Neutrophil (primary cell): ENCODE results near the gene MYNN.
"Not testable (repeated sequence)": the region's sequence is repeated elsewhere in the genome, so short reads cannot be mapped to it uniquely, and the experiment has no call there.

ENCODE experiments used
- H3K27ac ChIP-seq: fragments of 200-600 bp; sonication (generic); 2 replicates; pipeline ENCODE4 v1.5.1; 2016; ENCODE audit warnings: mild to moderate bottlenecking, moderate library complexity
- H3K27me3 ChIP-seq: fragments of 200-600 bp; sonication (generic); 2 replicates; pipeline ENCODE4 v1.6.0; 2016; ENCODE audit warnings: mild to moderate bottlenecking
- H3K36me3 ChIP-seq: fragments of 200-600 bp; sonication (generic); 2 replicates; pipeline ENCODE4 v1.5.1; 2017
- H3K4me1 ChIP-seq, 2 experiments: fragments of 200-600 bp in 1 of 2; sonication (generic) in 1 of 2; 1 replicate in 1 of 2; 2 replicates in 1 of 2; pipeline versions ENCODE4 v1.5.1 to v1.6.1; 2013 to 2016; ENCODE audit warnings: low read depth in 1 of 2, low read length in 1 of 2, mild to moderate bottlenecking in 1 of 2, moderate library complexity in 1 of 2; ENCODE audit not compliant: control insufficient read depth in 1 of 2, insufficient read depth in 1 of 2
- H3K4me3 ChIP-seq, 2 experiments: fragments of 200-600 bp in 1 of 2; sonication (generic) in 1 of 2; 1 replicate in 1 of 2; 2 replicates in 1 of 2; pipeline ENCODE4 v1.5.1; 2013 to 2016; ENCODE audit warnings: low read depth in 1 of 2, low read length in 1 of 2, mild to moderate bottlenecking in 1 of 2, moderate library complexity in 1 of 2
- H3K9me3 ChIP-seq: fragments of 200-600 bp; sonication (generic); 2 replicates; pipeline ENCODE4 v1.5.1; 2016
- TF ChIP-seq, protein P1 (sequence below): fragments of 200-600 bp; sonication (generic); IDR thresholded peaks from 2 replicates; pipeline ENCODE4 v1.5.1; 2016; ENCODE audit warnings: antibody characterized with exemption

MYNN gene

DNA sequence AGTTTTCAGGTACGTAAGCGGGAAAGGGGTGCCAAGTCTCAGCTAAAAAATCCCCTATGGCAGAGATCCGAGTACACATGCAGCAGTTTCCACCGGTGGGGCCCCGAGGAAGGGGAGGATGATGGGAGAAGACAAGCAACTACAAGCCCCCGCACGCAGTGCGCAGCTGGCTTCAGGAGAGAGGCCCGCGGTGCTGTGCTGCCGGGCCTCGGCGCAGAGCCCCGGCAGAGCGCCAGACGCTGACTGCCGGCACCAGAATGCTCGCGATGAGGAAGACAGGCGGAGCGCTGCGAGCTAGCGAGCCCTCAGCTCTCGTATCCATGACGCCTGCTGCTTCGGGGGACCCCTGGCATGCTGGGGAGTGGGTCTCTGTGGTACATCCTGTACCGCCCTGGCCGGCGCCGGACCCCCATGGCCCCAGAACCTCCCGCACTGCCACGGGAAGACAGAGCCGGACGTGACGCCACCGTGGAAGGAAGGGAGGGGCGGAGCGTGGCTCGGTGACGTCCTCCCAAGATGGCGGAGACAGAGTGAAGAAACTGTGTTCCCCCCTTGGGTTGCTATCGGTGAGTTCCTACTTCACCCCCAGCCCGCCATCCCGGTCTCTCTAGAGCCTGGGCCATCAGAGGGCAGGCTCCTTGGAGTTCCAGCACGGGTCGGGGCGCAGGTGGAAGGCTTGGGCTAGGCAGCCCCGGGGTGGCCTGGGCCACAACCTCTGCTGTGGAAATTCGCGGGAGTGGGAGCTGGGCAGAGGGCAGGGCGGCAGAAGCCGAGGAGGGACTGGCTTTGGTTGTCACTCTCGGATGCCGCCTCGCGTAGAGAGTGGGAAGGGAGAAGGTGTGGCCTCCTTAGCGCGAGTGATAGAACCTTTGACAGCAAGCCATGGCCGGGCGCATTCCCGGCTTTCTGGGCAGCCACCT is at the start of gene MYNN:
Gene MYNN, plus strand, starts transcription at position 500 of the 920 bp plus-strand sequence. CDS start 900 bp downstream, outside the sequence.
- TF ChIP-seq, protein P1, sequence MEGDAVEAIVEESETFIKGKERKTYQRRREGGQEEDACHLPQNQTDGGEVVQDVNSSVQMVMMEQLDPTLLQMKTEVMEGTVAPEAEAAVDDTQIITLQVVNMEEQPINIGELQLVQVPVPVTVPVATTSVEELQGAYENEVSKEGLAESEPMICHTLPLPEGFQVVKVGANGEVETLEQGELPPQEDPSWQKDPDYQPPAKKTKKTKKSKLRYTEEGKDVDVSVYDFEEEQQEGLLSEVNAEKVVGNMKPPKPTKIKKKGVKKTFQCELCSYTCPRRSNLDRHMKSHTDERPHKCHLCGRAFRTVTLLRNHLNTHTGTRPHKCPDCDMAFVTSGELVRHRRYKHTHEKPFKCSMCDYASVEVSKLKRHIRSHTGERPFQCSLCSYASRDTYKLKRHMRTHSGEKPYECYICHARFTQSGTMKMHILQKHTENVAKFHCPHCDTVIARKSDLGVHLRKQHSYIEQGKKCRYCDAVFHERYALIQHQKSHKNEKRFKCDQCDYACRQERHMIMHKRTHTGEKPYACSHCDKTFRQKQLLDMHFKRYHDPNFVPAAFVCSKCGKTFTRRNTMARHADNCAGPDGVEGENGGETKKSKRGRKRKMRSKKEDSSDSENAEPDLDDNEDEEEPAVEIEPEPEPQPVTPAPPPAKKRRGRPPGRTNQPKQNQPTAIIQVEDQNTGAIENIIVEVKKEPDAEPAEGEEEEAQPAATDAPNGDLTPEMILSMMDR, result no peak
- Histone ChIP-seq H3K27me3 (peaks cover 6% of the 10 kb centered on the region), H3K9me3 (no peaks in the 10 kb centered on the region)

DNA sequence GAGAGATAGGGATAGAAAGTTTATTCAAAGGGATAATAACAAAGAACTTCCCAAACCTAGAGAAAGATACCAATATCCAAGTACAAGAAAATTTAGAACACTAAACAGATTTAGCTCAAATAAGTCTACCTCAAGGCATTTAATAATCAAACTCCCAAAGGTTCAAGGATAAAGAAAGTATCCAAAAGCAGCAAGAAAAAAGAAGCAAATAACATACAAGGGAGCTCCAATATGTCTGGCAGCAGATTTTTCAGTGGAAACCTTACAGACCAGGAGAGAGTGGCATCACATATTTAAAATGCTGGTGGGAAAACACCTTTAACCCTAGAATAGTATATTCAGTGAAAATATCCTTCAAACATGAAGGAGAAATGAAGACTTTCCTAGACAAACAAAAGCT is 41.3 kb upstream of the MYNN start:
- not testable (repeated sequence) for H3K36me3 ChIP-seq, H3K27me3 ChIP-seq

More for the DNA sequence above, at the start of gene MYNN:
- peak within 1 kb of the TSS; percentile 95 for H3K27ac ChIP-seq
- H3K4me3 ChIP-seq, result peak within 1 kb of the TSS; percentile 81 to 84
- H3K36me3 ChIP-seq, result peaks cover 34% of the 10 kb centered on the region
- H3K4me1 ChIP-seq, result peaks cover 34 to 43% of the 10 kb centered on the region in 2 experiments

DNA sequence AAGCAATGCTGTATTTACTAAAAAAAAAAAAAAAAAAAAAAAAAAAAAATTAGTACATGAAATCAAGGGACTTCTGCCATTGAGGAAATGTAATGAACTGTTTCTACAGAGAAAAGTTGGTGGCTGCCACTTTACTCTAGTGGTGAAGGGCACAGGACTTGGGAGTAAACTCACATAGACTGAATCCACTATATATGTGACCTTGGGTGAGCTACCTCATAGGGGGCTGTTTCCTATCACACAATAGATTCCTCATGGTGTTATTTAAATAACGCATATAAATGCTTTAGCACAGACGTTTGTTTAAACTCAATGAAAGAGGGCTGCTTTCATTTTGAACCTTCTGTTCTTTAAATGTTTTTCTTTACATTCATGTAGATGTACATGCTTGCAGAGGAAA is 34.1 kb upstream of the MYNN start:
- Histone ChIP-seq H3K36me3 (no peaks in the 10 kb centered on the region), H3K4me3 (no peak overlapping the region), H3K9me3 (no peaks in the 10 kb centered on the region), H3K27me3 (peaks cover 3% of the 10 kb centered on the region), H3K4me1 (no peaks in the 10 kb centered on the region), H3K27ac (no peak overlapping the region)
- TF ChIP-seq, protein P1, result no peak

More for the DNA sequence above, 41.3 kb upstream of the MYNN start:
- H3K9me3 ChIP-seq, H3K4me3 ChIP-seq, H3K27ac ChIP-seq, H3K4me1 ChIP-seq: not testable (repeated sequence)

DNA sequence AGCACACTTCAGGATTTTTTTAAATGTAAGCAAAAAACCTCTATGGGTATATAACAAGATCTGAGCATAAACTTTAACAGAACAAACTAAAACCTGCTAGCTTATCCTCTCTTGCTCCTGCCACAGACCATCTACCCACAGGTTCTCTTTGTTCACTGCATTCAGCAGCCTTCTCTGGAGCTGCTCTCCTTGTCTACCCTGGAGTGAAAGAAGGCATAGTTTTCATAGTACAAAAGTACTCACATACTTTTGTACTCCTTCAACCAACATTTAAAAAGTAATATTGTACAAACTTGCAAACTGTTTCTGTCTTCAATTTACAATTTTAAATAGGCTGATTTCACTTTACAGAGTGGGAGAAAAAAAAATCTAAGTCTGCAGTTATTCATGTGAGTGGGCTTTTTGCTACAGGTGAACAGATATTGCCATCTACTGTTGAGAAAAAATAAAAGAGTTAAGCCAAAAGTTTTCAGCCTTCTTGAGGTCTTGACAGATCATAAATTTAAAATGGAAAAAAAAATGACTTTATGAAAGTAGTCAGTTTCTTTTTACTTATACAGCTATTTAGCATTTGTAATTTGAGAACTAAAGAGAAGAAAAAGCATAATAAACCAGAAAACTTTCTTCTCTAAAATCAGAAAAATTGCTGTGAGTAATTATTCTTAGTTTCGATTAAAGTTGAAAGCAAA is 28.7 kb upstream of the MYNN start:
- Histone ChIP-seq H3K36me3 (no peaks in the 10 kb centered on the region), H3K27me3 (peaks cover 16% of the 10 kb centered on the region), H3K4me1 (no peaks in the 10 kb centered on the region), H3K4me3 (no peak overlapping the region), H3K9me3 (no peaks in the 10 kb centered on the region), H3K27ac (no peak overlapping the region)
- TF ChIP-seq, protein P1, result no peak

DNA sequence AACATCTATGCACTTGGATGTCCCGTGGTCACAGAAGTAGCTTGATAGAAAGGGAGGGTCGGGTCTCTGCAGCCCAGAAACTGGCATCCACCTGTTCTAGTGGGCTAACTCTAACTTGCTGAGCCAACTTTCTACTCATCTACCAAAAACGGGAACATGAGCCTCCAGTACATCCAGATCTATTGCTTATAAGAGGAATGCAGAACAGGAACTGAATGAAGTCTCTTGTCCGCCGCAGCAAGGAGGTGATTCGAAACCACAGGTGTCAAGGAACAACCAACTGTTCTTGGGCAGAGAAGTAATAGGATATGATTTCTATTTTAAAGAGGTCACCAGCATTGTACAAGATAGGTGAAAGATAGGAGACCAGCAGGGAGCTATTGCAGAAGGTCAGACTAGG is 26.3 kb upstream of the MYNN start:
- H3K36me3 ChIP-seq, result no peaks in the 10 kb centered on the region
- TF ChIP-seq, protein P1, result no peak
- H3K27me3 ChIP-seq, result peaks cover 20% of the 10 kb centered on the region
- no peak overlapping the region for H3K27ac ChIP-seq
- no peaks in the 10 kb centered on the region for H3K9me3 ChIP-seq
- no peak overlapping the region for H3K4me3 ChIP-seq
- no peaks in the 10 kb centered on the region for H3K4me1 ChIP-seq

DNA sequence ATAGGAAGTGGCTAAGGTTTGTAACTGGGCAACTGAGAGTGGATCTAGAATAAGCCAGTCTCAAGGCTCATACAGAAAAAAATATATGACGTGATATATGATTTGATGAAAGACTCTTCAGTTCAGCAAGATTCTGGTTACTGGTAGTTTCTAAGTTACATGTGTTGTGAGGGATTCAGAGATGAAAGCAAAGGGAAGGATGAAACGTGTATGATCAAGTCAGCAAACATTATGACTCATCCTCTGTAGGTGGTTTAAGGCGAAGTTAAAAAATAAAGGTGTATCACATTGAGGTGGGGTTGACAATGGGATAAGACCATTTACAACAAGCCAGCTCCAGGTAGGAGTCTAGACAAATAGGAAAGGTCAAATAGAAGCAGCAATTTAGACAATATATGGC is 24.5 kb upstream of the MYNN start:
- Histone ChIP-seq H3K27me3 (peaks cover 28% of the 10 kb centered on the region), H3K27ac (no peak overlapping the region), H3K4me3 (no peak overlapping the region), H3K4me1 (no peaks in the 10 kb centered on the region), H3K36me3 (no peaks in the 10 kb centered on the region), H3K9me3 (no peaks in the 10 kb centered on the region)
- TF ChIP-seq, protein P1, result no peak
